ENCODE results near the gene BCAT1.
"Not testable (repeated sequence)": the region's sequence is repeated elsewhere in the genome, so short reads cannot be mapped to it uniquely, and the experiment has no call there.

Gene BCAT1

DNA sequence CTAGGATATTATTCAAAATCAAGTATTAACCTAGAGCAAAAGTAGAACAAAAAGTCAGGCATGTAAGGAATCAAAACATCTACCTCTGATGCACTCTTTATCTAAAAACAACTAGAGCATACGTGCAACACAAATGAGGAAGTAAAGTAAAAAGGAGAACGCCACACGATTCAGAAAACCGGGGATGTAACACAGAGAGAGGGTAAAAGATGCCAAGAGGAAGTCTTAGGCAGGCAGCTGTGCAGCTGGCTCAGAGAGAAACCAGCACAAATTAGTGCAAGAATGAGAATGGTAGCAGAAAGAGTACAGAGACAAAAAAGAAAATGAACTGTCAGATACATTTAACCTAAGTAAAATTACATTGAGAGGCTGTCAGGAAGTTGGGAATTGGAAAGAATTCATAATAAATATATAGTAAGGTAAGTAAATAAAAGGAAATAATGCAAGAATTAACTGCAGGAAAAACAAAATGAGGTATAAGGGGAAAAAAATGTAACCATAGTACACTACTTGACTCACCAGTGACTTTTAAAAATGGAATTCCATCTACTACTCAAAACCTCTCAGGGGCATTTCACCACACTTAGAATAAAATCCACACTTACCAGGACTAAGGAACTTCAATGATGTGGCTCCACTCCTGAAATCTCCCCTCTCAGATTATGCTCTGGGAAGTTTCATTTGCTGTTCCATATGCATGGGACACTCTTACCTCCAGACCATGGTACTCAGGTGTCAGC lies 17.1 kb downstream of the BCAT1 start:
- ATAC-seq (ENCODE audit: low read depth) (no peak), DNase-seq (ENCODE audit: low spot score) (no peak)
- TF ChIP-seq CTCF (IDR thresholded peaks at IDR 0.05; ENCODE audit: poor library complexity, severe bottlenecking) = no peak
- no peak overlapping the region for H3K4me3 ChIP-seq (ENCODE audit: severe bottlenecking)
- H3K27me3 ChIP-seq (ENCODE audit: insufficient read depth, poor library complexity, severe bottlenecking) = no peaks in the 10 kb centered on the region
- H3K36me3 ChIP-seq (ENCODE audit: low read depth) = no peaks in the 10 kb centered on the region
- H3K9me3 ChIP-seq (ENCODE audit: severe bottlenecking) = no peaks in the 10 kb centered on the region
- H3K4me1 ChIP-seq (ENCODE audit: insufficient read depth, poor library complexity, severe bottlenecking) = no peaks in the 10 kb centered on the region
- no peak overlapping the region for H3K27ac ChIP-seq (ENCODE audit: poor library complexity, severe bottlenecking)

GRCh38 chr12:24929953-24930352 lies 18.9 kb downstream of the BCAT1 start:
- Histone ChIP-seq H3K27ac (ENCODE audit: poor library complexity, severe bottlenecking) (no peak overlapping the region), H3K4me1 (ENCODE audit: insufficient read depth, poor library complexity, severe bottlenecking) (no peaks in the 10 kb centered on the region)

DNA sequence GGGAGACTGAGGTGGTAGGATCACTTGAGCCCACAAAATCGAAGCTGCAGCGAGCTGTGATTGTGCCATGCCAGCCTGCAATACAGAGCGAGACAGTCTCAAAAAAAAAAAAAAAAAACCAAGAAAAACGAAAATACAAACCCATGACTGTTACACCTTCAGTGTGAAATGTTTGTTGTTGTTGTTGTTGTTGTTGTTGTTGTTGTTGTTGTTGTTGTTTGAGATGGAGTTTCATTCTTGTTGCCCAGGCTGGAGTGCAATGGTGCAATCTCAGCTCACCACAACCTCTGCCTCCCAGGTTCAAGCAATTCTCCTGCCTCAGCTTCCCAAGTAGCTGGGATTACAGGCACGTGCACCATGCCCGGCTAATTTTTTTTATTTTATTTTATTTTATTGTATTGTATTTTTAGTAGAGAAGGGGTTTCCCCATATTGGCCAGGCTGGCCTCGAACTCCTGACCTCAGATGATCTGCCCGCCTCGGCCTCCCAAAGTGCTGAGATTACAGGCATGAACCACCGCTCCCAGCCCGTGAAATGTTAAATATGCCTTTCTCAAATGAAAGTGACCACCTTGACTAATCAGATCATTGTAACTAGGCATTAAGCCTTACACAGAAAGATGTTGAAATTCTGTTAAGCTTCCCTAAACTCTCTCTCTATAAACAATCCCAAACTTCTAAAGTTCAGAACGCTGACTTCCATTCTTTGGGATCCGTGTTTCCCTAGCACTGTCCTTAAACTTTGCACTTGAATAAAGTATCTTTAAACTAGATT lies 20.2 kb downstream of the BCAT1 start:
- not testable (repeated sequence) for H3K9me3 ChIP-seq (ENCODE audit: severe bottlenecking); H3K4me3 ChIP-seq (ENCODE audit: severe bottlenecking); H3K4me1 ChIP-seq (ENCODE audit: insufficient read depth, poor library complexity, severe bottlenecking); H3K27me3 ChIP-seq (ENCODE audit: insufficient read depth, poor library complexity, severe bottlenecking); ATAC-seq (ENCODE audit: low read depth); H3K36me3 ChIP-seq (ENCODE audit: low read depth); DNase-seq (ENCODE audit: low spot score); H3K27ac ChIP-seq (ENCODE audit: poor library complexity, severe bottlenecking)

More at GRCh38 chr12:24929953-24930352, 18.9 kb downstream of the BCAT1 start:
- Histone ChIP-seq H3K36me3 (ENCODE audit: low read depth) (no peaks in the 10 kb centered on the region), H3K4me3 (ENCODE audit: severe bottlenecking) (no peak overlapping the region), H3K27me3 (ENCODE audit: insufficient read depth, poor library complexity, severe bottlenecking) (no peaks in the 10 kb centered on the region), H3K9me3 (ENCODE audit: severe bottlenecking) (no peaks in the 10 kb centered on the region)
- no peak for DNase-seq (ENCODE audit: low spot score)
- no peak for TF ChIP-seq CTCF (IDR thresholded peaks at IDR 0.05; ENCODE audit: poor library complexity, severe bottlenecking)
- no peak for ATAC-seq (ENCODE audit: low read depth)

DNA sequence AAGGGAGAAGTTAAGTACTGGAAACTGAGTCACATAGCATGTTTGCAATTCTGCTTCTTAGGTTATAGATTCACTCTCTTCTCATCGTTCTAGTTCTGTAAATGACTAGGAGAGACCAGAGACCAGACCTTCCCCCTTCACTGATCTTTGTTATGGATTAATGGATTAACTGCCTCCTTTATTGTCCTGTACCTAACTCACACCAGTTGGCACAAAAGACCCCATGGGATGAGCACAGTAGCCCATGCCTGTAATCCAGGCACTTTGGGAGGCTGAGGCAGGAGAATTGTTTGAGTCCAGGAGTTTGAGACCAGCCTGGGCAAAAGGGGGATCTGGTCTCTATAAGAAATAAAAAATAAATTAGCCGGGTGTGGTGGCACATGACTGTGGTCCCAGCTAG lies 20.8 kb downstream of the BCAT1 start:
- DNase-seq (ENCODE audit: low spot score) (no peak), ATAC-seq (ENCODE audit: low read depth) (no peak)
- H3K9me3 ChIP-seq (ENCODE audit: severe bottlenecking) = no peaks in the 10 kb centered on the region
- no peaks in the 10 kb centered on the region for H3K36me3 ChIP-seq (ENCODE audit: low read depth)
- H3K4me1 ChIP-seq (ENCODE audit: insufficient read depth, poor library complexity, severe bottlenecking) = no peaks in the 10 kb centered on the region
- H3K27ac ChIP-seq (ENCODE audit: poor library complexity, severe bottlenecking) = no peak overlapping the region
- TF ChIP-seq CTCF (IDR thresholded peaks at IDR 0.05; ENCODE audit: poor library complexity, severe bottlenecking) = no peak
- H3K27me3 ChIP-seq (ENCODE audit: insufficient read depth, poor library complexity, severe bottlenecking) = no peaks in the 10 kb centered on the region
- H3K4me3 ChIP-seq (ENCODE audit: severe bottlenecking) = no peak overlapping the region

DNA sequence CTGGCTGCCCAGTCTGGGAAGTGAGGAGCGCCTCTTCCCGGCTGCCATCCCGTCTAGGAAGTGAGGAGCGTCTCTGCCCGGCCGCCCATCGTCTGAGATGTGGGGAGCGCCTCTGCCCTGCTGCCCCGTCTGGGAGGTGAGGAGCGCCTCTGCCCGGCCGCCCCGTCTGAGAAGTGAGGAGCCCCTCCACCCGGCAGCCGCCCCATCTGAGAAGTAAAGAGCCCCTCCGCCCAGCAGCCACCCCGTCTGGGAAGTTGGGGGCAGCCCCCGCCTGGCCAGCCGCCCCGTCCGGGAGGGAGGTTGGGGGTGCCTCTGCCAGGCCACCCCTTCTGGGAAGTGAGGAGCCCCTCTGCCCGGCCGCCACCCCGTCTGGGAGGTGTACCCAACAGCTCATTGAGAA lies 22.8 kb downstream of the BCAT1 start:
- not testable (repeated sequence) for ATAC-seq (ENCODE audit: low read depth); H3K27me3 ChIP-seq (ENCODE audit: insufficient read depth, poor library complexity, severe bottlenecking); H3K9me3 ChIP-seq (ENCODE audit: severe bottlenecking); DNase-seq (ENCODE audit: low spot score); H3K4me3 ChIP-seq (ENCODE audit: severe bottlenecking); H3K27ac ChIP-seq (ENCODE audit: poor library complexity, severe bottlenecking); H3K36me3 ChIP-seq (ENCODE audit: low read depth)
- H3K4me1 ChIP-seq (ENCODE audit: insufficient read depth, poor library complexity, severe bottlenecking) = peaks cover 13% of the 10 kb centered on the region

Measured in RWPE2 (cell line).